PC-3 (cell line): Measurements from ENCODE around the gene FAM98B.

Experiments used
- CTCF ChIP-seq: fragments of 300-600 bp; sonication (generic); conservative IDR thresholded peaks from 2 replicates; pipeline ENCODE4 v1.5.1; 2017; ENCODE audit warnings: antibody characterized with exemption, low read depth, mild to moderate bottlenecking, low read length
- EZH2 ChIP-seq: fragments of 300-600 bp; sonication (generic); IDR thresholded peaks from one replicate; pipeline ENCODE4 v1.6.1; 2017; ENCODE audit warnings: antibody characterized with exemption, mild to moderate bottlenecking, low read length; ENCODE audit not compliant: unreplicated experiment
- EZH2phosphoT487 ChIP-seq: fragments of 300-600 bp; sonication (generic); IDR thresholded peaks from 2 replicates; pipeline ENCODE4 v1.6.1; 2018; ENCODE audit warnings: mild to moderate bottlenecking, antibody characterized with exemption, low read length, borderline replicate concordance

GRCh38 chr15:38412466-38412865 lies 41.5 kb upstream of the FAM98B start:
- TF ChIP-seq CTCF (no peak), EZH2 (no peak), EZH2phosphoT487 (no peak)
